GM12873 (cell line): ENCODE measurements around the gene TBC1D24.

Source experiments
- CTCF ChIP-seq: IDR thresholded peaks from 2 replicates; pipeline ENCODE4 v1.5.1; 2012; ENCODE audit warnings: low read depth, mild to moderate bottlenecking, moderate library complexity, low read length, control low read depth; ENCODE audit not compliant: insufficient read depth; ENCODE audit errors: missing control alignments

TBC1D24 gene

GRCh38 chr16:2520784-2521531 is 46.0 kb downstream of the TBC1D24 start:
- no peak for TF ChIP-seq CTCF

GRCh38 chr16:2523801-2524231 is 48.9 kb downstream of the TBC1D24 start:
- no peak for TF ChIP-seq CTCF

- TF ChIP-seq CTCF, result no peak
Observed at GRCh38 chr16:2524339-2524938, 49.5 kb downstream of the TBC1D24 start.

GRCh38 chr16:2526135-2526534 is 51.2 kb downstream of the TBC1D24 start:
- no peak for TF ChIP-seq CTCF

- TF ChIP-seq CTCF, result no peak
Observed at GRCh38 chr16:2527071-2527783, 52.3 kb downstream of the TBC1D24 start.

GRCh38 chr16:2527784-2528100 is 52.8 kb downstream of the TBC1D24 start:
- TF ChIP-seq CTCF, result no peak
